D341Med (cell line): ENCODE results near the gene MYLK3.

Source experiments
- DNase-seq: peaks from one replicate; pipeline ENCODE4 v3.0.0; 2012; ENCODE audit warnings: low spot score

MYLK3 gene

GRCh38 chr16:46727184-46727583 is 21.0 kb downstream of the MYLK3 start:
- no peak for DNase-seq

DNA sequence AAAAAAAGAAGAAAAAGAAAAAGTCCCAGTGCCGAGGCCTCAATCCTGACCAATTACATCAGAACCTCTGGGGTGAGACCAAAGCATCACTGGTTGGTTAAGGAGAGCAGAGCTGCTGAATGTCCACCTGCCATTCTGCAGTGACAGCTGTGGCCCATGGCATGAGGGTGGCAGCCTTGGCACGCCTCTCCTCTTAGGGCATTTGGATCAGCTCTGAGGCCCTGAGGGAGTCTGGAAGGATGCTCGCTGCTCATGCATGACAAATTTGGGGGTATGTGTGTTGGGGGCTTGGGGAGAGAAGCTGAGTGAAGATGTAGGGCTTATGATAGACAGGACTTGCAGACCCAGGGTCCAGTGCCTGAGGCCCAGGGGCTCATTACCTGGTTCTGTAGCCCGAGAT is 26.3 kb downstream of the MYLK3 start:
- DNase-seq, result no peak

GRCh38 chr16:46720619-46721018 is 27.5 kb downstream of the MYLK3 start:
- no peak for DNase-seq

- DNase-seq, result no peak
Measured at GRCh38 chr16:46719528-46719927, 28.6 kb downstream of the MYLK3 start.

GRCh38 chr16:46718214-46718613 is 29.9 kb downstream of the MYLK3 start:
- no peak for DNase-seq

DNA sequence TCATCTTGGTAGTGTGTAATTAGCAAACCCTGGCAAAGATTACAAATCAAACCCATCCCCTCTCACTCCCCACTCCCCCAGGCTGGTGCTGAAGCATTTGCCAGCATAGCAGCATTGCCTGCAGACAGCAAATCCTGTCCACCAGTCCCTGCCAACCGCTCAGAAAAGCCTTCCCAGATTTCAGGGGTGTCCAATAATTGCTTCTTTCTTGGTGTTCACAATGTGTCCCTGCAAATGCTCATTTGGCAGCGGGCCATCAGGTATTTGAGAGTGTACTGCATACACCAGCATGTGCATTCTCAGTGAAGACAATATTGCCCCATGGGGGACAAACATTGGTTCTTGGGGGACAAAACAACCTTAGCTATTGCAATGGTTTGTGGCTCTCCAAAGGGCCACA is 30.5 kb downstream of the MYLK3 start:
- no peak for DNase-seq

GRCh38 chr16:46715769-46716305 is 32.3 kb downstream of the MYLK3 start:
- DNase-seq, result no peak

DNA sequence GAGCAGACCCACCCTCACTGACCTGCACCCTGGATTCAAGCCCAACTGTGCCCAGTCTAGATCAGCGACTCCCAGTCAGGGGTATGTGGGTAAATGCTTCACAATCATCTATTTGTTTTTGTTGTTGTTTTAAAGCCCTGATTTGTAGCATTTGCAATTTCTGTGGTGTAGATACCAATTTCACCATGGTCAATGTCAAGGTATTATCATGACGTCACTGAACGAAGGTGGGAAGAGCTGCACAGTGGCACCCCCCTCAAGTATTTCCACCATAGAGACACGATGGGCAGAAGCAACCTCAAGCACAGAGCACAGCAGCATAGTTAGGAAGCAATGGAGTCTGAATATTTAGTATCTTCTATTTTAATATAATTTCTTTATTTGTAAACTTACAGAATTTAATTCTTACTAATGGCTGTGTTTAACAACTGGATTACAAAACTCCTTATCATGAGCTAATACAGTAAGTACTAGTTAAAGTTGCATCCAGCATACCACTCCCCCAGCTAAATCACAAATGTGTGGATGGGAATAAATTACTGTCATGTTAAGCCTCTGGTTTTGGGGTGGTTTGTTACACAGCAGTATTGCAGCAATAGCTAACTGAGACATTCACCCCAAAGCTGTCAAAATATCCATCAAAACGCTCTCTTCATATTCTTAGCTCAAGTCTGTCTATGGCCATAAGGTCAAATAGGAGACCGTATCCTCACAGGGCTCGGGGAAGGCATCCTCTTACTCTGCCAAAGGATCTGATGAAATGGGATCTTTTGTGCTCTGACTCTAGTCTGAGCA is 33.1 kb downstream of the MYLK3 start:
- DNase-seq, result no peak

- DNase-seq, result no peak
Measured at GRCh38 chr16:46713634-46714033, 34.5 kb downstream of the MYLK3 start.

- DNase-seq, result no peak
Measured at GRCh38 chr16:46712911-46713310, 35.2 kb downstream of the MYLK3 start.

- DNase-seq, result no peak
Measured at GRCh38 chr16:46711106-46712058, 36.8 kb downstream of the MYLK3 start.

GRCh38 chr16:46709469-46710005 is 38.6 kb downstream of the MYLK3 start:
- DNase-seq, result no peak

GRCh38 chr16:46706642-46707041 is 41.5 kb downstream of the MYLK3 start:
- DNase-seq, result no peak

DNA sequence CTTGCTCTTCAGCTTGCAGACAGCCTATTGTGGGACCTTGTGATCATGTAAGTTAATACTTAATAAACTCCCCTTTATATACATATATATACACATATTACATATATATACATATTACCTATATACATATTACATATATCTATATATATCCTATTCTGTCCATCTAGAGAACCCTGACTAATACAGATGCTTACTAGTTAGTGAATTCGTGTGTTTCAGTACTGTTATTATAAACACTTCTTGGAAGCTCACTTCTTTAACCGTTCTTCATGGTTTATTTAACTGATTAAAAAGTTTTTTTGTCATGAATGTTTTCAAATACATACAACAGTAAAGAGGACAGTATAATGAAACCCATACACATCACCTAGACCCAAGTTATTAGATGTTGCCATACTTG is 46.1 kb downstream of the MYLK3 start:
- no peak for DNase-seq

- no peak for DNase-seq
Measured at GRCh38 chr16:46701615-46702014, 46.5 kb downstream of the MYLK3 start.

DNA sequence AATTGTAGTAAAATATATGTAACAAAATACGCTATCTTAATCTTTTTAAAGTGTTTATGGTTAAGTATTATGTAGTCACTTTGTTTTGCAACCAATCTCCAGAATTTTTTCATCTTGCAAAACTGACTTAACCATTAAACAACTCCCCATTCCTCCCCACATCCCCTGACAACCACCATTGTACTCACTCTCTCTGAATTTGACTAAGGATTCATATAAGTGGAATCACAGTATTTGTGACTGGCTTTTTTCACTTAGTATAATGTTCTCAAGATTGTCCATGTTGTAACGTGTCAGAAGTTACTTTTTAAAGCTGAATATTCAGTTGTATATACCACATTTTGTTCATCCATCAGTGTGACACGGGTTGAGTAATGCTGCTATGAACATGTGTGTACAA is 48.1 kb downstream of the MYLK3 start:
- DNase-seq, result no peak

DNA sequence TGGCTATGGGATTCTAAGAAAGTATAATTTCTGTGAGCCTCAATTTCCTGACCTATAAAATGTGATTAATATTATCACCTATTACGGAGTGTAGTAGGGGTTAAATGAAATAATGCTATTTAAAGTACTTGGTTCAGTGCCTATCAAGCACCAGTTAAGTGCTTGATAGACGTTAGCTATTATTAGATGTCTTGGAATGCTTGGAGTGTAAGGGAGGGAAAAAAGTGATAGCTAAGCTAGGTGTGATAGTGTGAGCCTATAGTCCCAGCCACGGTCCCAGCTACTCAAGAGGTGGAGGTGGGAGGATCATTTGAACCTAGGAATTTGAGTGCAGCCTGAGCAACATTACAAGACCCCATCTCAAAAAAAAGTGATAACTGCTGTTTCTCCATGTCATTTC is 51.2 kb downstream of the MYLK3 start:
- DNase-seq, result no peak

DNA sequence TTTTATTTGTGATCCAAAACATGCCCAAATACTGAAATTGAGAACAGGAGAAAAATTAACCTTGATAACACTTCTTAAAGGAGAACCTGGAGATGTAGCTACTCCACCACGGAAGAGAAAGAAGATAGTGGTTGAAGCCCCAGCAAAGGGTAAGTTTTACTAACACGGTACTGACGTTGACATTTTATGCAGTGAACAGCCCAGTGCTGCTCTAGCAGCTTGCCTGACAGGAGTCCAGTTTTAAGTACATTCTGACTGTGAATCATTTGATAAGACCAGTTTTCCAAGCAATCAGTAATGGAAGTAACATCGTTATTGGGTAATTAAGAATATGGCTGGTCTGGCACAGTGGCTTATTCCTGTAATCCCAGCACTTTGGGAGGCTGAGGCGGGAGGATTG is 52.2 kb downstream of the MYLK3 start:
- no peak for DNase-seq

GRCh38 chr16:46693598-46693997 is 54.5 kb downstream of the MYLK3 start:
- DNase-seq, result no peak

- no peak for DNase-seq
Measured at GRCh38 chr16:46691726-46692125, 56.4 kb downstream of the MYLK3 start.

DNA sequence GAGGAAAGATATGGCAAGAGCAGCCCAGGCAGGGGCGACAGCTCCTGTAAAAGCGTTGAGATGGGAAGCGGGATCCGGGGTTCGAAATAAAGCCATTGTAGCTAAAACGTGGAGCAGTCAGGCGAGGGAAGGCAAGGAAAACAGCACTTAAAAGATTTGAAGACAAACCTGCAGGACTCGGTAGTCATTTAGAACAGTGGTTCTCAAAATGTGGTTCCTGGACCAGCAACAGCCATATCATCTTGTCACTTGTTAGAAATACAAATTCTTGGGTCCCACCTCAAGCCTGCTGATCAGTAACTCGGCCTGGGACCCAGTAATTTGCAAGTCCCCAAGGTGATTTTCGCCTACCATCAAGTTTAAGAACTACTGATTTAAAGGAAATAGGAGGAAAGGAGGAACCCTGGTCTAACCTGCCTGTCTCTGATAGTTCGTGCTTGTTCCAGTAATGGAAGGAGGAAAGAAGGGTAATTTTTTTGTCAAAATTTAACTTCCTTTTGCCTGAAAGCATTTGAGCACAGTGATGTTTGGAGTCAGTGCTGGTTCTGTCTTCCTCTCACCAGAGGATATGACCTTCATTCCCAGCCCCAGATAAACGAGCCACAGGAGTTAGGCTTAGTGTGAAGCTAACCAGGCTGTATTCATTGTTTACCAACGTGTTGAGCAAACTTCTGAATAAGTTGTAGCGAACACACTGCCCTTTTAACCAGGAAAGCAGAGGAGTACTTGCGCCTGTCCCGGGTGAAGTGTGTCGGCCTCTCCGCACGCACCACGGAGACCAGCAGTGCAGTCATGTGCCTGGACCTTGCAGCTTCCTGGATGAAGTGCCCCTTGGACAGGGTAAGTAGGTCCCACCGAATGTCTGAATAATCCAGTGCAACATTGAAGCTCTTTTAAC is 57.6 kb downstream of the MYLK3 start:
- DNase-seq, result no peak
